ENCODE results near the gene FAM124A.

FAM124A gene

GRCh38 chr13:51222037-51222685 is at the start of gene FAM124A:
Gene FAM124A (plus strand): TSS chr13:51222398. CDS start chr13:51222502, 104 bp downstream.
- no peak for FAIRE-seq

- FAIRE-seq: no peak
Observed at GRCh38 chr13:51175021-51175420, 47.2 kb upstream of the FAM124A start.

- FAIRE-seq: no peak
Observed at GRCh38 chr13:51175639-51176038, 46.6 kb upstream of the FAM124A start.

GRCh38 chr13:51177188-51177587 is 45.0 kb upstream of the FAM124A start:
- FAIRE-seq: no peak

GRCh38 chr13:51178456-51179074 is 43.6 kb upstream of the FAM124A start:
- FAIRE-seq: no peak

GRCh38 chr13:51179432-51179971 is 42.7 kb upstream of the FAM124A start:
- no peak for FAIRE-seq

GRCh38 chr13:51180853-51181511 is 41.2 kb upstream of the FAM124A start:
- no peak for FAIRE-seq

- no peak for FAIRE-seq
Observed at GRCh38 chr13:51181786-51182383, 40.3 kb upstream of the FAM124A start.

- no peak for FAIRE-seq
Observed at GRCh38 chr13:51191743-51192142, 30.5 kb upstream of the FAM124A start.

GRCh38 chr13:51192348-51192747 is 29.9 kb upstream of the FAM124A start:
- FAIRE-seq: no peak

- FAIRE-seq: no peak
Observed at GRCh38 chr13:51193387-51193786, 28.8 kb upstream of the FAM124A start.

GRCh38 chr13:51194942-51195341 is 27.3 kb upstream of the FAM124A start:
- FAIRE-seq: no peak

- FAIRE-seq: no peak
Observed at GRCh38 chr13:51201886-51202285, 20.3 kb upstream of the FAM124A start.

GRCh38 chr13:51202477-51203046 is 19.6 kb upstream of the FAM124A start:
- no peak for FAIRE-seq

- no peak for FAIRE-seq
Observed at GRCh38 chr13:51206584-51206983, 15.6 kb upstream of the FAM124A start.

- FAIRE-seq: no peak
Observed at GRCh38 chr13:51207881-51208280, 14.3 kb upstream of the FAM124A start.

- no peak for FAIRE-seq
Observed at GRCh38 chr13:51208716-51209115, 13.5 kb upstream of the FAM124A start.

- FAIRE-seq: no peak
Observed at GRCh38 chr13:51211910-51212309, 10.3 kb upstream of the FAM124A start.

- FAIRE-seq: no peak
Observed at GRCh38 chr13:51212758-51213157, 9.4 kb upstream of the FAM124A start.

GRCh38 chr13:51213173-51213728 is 8.9 kb upstream of the FAM124A start:
- FAIRE-seq: no peak

GRCh38 chr13:51218626-51219025 is 3.6 kb upstream of the FAM124A start:
- FAIRE-seq: no peak

GRCh38 chr13:51220706-51221105 is 1.5 kb upstream of the FAM124A start:
- no peak for FAIRE-seq

- FAIRE-seq: no peak
Observed at GRCh38 chr13:51221108-51221507, 1.1 kb upstream of the FAM124A start.
